GM12892 (cell line): Measurements from ENCODE around the gene TMCO1.

Experiments used
- POLR2A ChIP-seq: IDR thresholded peaks from 2 replicates; pipeline ENCODE4 v1.6.1; 2011; ENCODE audit warnings: low read depth, low read length, control low read depth
- POLR2AphosphoS5 ChIP-seq: IDR thresholded peaks from 2 replicates; pipeline ENCODE4 v1.6.1; 2011; ENCODE audit warnings: low read depth, low read length, control low read depth

GRCh38 chr1:165699577-165699976 is 69.1 kb downstream of the TMCO1 start:
- TF ChIP-seq POLR2A (no peak), POLR2AphosphoS5 (no peak)
